22Rv1 (cell line): ENCODE data around the gene ASIC1.

Source experiments
- CTCF ChIP-seq: fragments of 450-650 bp; IDR thresholded peaks from 2 replicates; pipeline ENCODE4 v1.5.1; 2017; ENCODE audit warnings: mild to moderate bottlenecking
- ZFX ChIP-seq: fragments of 450-650 bp; IDR thresholded peaks from 2 replicates; pipeline ENCODE4 v1.6.1; 2017; ENCODE audit warnings: antibody characterized with exemption, borderline replicate concordance

GRCh38 chr12:50101663-50102062, 44.3 kb downstream of the ASIC1 start:
- TF ChIP-seq CTCF (peak; percentile 50), ZFX (no peak)
